SK-N-SH treated with all-trans-retinoic acid at 6 μM for 48 hours (cell line): ENCODE data around the gene GABARAP.

Source experiments
- ARNTL ChIP-seq: fragments of 450-650 bp; formaldehyde crosslinking; IDR thresholded peaks from 2 replicates; pipeline ENCODE4 v1.5.0; 2020; ENCODE audit warnings: low read depth, mild to moderate bottlenecking, moderate library complexity, borderline replicate concordance
- CREB5 ChIP-seq: fragments of 250-450 bp; sonication (Bioruptor Pico); IDR thresholded peaks from 2 replicates; pipeline ENCODE4 v1.5.1; 2020; ENCODE audit warnings: low read depth, mild to moderate bottlenecking, moderate library complexity
- CSDC2 ChIP-seq: fragments of 250-450 bp; sonication (Bioruptor Pico); IDR thresholded peaks from 2 replicates; pipeline ENCODE4 v1.5.0; 2020; ENCODE audit warnings: mild to moderate bottlenecking, moderate library complexity
- CSRNP3 ChIP-seq: fragments of 250-450 bp; sonication (Bioruptor Pico); IDR thresholded peaks from 2 replicates; pipeline ENCODE4 v1.5.1; 2021; ENCODE audit warnings: mild to moderate bottlenecking, moderate library complexity
- ESRRG ChIP-seq: fragments of 250-450 bp; sonication (Bioruptor Pico); IDR thresholded peaks from 2 replicates; pipeline ENCODE4 v1.6.1; 2021; ENCODE audit warnings: mild to moderate bottlenecking
- PATZ1 ChIP-seq: fragments of 250-450 bp; sonication (Bioruptor Pico); IDR thresholded peaks from 2 replicates; pipeline ENCODE4 v1.8.0; 2020; ENCODE audit warnings: mild to moderate bottlenecking, moderate library complexity, borderline replicate concordance
- RARB ChIP-seq: fragments of 250-450 bp; sonication (Bioruptor Pico); IDR thresholded peaks from 2 replicates; pipeline ENCODE4 v1.8.0; 2021; ENCODE audit warnings: mild to moderate bottlenecking, moderate library complexity
- TCF4 ChIP-seq: fragments of 250-450 bp; sonication (Bioruptor Pico); IDR thresholded peaks from 2 replicates; pipeline ENCODE4 v1.8.0; 2021; ENCODE audit warnings: mild to moderate bottlenecking, moderate library complexity, borderline replicate concordance
- TOX ChIP-seq: fragments of 250-450 bp; sonication (Bioruptor Pico); IDR thresholded peaks from 2 replicates; pipeline ENCODE4 v1.8.0; 2021; ENCODE audit warnings: mild to moderate bottlenecking, moderate library complexity, borderline replicate concordance
- ZC3H10 ChIP-seq: fragments of 250-450 bp; sonication (Bioruptor Pico); IDR thresholded peaks from 2 replicates; pipeline ENCODE4 v1.5.1; 2021; ENCODE audit warnings: mild to moderate bottlenecking, moderate library complexity
- ZFP3 ChIP-seq: fragments of 250-450 bp; sonication (Bioruptor Pico); IDR thresholded peaks from 2 replicates; pipeline ENCODE4 v1.5.0; 2020; ENCODE audit warnings: mild to moderate bottlenecking, moderate library complexity
- ZFP30 ChIP-seq: fragments of 450-650 bp; formaldehyde crosslinking; IDR thresholded peaks from 2 replicates; pipeline ENCODE4 v1.5.0; 2022; ENCODE audit warnings: mild to moderate bottlenecking, moderate library complexity
- ZNF70 ChIP-seq: fragments of 450-650 bp; formaldehyde crosslinking; IDR thresholded peaks from 2 replicates; pipeline ENCODE4 v1.5.0; 2020; ENCODE audit warnings: mild to moderate bottlenecking, moderate library complexity
- ZNF8 ChIP-seq: fragments of 450-650 bp; formaldehyde crosslinking; IDR thresholded peaks from 2 replicates; pipeline ENCODE4 v1.5.0; 2020; ENCODE audit warnings: mild to moderate bottlenecking, moderate library complexity

GRCh38 chr17:7249830-7250229, 7.6 kb upstream of the GABARAP start:
- TF ChIP-seq ZNF70 (CRISPR knock-in tag), result no peak
- no peak for TF ChIP-seq CREB5
- TF ChIP-seq PATZ1 (CRISPR knock-in tag), result no peak
- no peak for TF ChIP-seq ZFP3
- TF ChIP-seq TCF4 (CRISPR knock-in tag), result no peak
- no peak for TF ChIP-seq ZNF8 (CRISPR knock-in tag)
- no peak for TF ChIP-seq CSRNP3 (CRISPR knock-in tag)
- TF ChIP-seq ZFP30 (CRISPR knock-in tag), result no peak
- TF ChIP-seq TOX (CRISPR knock-in tag), result no peak
- TF ChIP-seq ESRRG (CRISPR knock-in tag), result no peak
- TF ChIP-seq ARNTL (CRISPR knock-in tag), result no peak
- TF ChIP-seq CSDC2, result no peak
- no peak for TF ChIP-seq RARB
- TF ChIP-seq ZC3H10 (CRISPR knock-in tag), result no peak
